GM21576 (cell line): ENCODE measurements around the gene CCDC126.
A peak's percentile ranks its signal among the peaks of the same experiment; 100 is the strongest.
"Not testable (repeated sequence)": the region's sequence is repeated elsewhere in the genome, so short reads cannot be mapped to it uniquely, and the experiment has no call there.

Source experiments
- ATAC-seq: cut with Tn5 transposase; IDR thresholded peaks from one replicate; pipeline ENCODE4 v1.9.1; 2021; ENCODE audit warnings: mild to moderate bottlenecking, moderate library complexity; ENCODE audit not compliant: unreplicated experiment

CCDC126 gene, protein sequence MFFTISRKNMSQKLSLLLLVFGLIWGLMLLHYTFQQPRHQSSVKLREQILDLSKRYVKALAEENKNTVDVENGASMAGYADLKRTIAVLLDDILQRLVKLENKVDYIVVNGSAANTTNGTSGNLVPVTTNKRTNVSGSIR

DNA sequence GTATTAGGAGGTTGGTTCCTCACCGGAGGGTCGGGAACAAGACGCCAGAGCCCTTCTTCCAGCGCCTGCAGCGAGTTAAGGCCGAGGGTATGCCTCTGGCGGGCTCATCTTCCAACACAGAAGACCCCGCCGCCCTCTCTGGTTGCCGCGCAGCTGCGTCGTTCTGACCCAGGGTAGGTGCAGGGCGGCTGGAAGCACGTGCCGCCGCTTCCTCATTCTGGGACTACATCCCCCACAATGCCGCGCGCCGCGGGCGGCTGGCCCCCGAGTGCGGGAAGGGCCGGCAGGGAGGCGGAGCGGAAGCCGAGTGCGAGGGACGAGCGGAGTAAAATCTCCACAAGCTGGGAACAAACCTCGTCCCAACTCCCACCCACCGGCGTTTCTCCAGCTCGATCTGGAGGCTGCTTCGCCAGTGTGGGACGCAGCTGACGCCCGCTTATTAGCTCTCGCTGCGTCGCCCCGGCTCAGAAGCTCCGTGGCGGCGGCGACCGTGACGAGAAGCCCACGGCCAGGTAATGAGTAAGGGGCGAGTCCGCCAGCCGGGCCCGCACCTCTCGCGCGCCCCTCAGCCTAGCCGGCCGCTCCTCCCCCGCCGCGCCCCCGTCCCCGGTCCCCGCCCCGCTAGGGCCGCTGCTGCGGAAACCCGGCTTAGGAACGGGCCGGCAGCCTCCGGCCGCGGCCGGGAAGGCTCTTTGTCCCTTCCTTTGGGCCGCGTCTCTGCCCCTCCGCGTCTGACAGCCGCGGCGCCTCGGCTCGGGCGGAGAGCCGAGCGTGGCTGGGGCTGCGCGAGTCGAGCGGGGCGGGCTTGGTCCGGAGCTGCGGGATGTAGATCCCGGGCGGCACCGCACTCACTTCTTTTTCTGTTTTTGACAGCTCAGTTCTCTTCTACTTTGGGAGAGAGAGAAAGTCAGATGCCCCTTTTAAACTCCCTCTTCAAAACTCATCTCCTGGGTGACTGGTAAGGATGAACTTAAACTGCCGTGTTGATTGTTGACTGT, at the start of gene CCDC126:
TSS of gene CCDC126 (plus strand) at position 289 of the 998 bp plus-strand sequence. CDS start 13,934 bp downstream, outside the sequence.
- peak; percentile 68 for ATAC-seq

DNA sequence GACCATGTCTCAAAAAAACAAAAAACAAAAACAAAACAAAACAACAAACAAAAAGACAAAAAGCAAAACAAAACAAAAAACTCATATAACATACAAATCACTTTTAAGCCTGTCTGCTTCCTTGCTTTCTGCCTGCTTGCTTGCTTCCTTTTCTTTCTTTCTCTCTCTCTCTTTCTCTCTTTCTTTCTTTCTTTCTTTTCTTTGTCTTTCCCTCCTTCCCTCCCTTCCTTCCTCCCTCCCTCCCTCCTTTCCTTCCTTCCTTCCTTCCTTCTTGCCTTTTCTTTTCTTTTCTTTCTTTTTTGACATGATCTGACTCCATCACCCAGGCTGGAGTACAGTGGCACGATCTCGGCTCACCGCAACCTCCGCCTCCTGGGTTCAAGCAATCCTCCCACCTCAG, 49.5 kb upstream of the CCDC126 start:
- ATAC-seq: no peak

DNA sequence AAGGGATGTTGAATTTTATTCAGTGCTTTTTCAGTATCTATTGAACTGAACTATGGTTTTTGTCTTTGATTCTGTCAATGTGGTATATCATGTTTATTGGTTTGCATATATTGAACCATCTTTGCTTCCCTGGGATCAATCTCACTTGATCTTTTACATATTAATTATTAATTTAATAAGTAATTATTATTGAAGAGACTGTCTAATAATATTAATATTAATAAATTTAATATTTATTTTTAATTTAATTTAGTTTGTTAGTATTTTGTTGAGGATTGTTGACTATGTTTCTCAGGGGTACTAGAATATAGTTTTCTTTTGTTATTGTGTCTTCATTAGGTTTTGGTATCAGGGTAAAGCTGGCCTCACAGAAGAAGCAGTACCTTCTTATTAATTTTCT, 38.9 kb upstream of the CCDC126 start:
- ATAC-seq: no peak

DNA sequence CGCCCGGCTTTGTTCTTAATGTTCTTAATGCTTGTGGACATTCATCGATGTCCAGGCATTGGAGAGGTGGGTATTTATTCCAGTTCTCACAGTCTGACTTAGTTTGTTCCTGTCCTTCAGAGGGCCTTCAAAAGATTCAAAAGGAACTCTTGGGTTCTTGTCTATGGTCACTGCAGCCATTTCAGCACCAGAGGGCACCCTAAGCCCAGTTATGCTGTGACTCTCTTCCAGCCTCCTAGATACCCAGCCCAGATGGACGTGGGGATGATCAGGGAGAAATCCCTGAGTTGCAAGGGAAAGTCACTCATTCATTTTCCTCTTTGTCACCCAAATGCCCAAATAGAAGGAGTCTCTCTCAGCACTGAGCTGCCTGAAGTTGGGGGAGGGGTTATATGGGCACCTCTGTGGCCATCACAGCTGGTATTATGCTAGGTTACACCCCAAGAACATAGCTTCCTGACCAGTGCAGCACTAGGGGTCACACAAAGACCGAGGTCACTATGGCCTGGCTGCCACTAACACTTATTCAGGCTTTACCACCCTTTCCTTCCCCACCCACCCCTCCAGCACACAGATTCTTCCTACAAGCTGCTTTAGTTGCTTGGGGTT, 26.5 kb upstream of the CCDC126 start:
- peak; percentile 77 for ATAC-seq

DNA sequence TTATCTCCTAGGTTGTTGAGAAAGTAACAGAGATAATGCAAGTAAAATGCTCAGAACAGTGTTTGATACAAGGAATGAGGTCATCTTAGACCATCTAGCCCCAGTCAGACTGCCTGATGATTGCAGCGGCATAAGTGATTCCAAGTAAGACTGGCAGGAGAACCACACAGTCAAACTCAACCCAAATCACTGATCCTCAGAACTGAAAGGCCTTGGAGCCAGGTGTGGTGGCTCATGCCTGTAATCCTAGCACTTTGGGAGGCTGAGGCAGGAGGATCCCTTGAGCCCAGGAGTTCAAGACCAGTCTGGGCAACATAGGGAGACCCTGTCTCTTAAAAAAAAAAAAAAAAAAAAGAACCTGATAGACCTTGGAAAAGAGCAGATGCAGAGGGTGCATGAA, 15.2 kb upstream of the CCDC126 start:
- not testable (repeated sequence) for ATAC-seq

DNA sequence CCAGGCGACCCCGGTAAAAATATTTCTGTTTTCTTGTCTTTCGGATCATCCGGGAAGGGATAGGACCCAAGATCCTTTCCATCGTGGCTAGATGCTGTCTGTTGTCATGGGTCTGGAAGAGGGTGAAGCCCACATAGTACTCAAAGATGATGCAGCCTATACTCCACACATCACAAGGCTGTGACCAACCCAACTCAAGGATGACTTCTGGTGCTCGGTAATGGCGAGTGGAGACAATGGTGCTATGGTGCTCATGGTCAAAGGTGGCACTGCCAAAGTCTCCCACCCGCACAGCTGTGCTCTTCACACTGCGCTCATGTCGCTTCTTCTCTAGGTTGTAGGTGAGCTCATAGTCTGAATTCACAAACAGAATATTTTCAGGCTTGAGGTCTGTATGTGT, 11.9 kb upstream of the CCDC126 start:
- ATAC-seq: not testable (repeated sequence)

DNA sequence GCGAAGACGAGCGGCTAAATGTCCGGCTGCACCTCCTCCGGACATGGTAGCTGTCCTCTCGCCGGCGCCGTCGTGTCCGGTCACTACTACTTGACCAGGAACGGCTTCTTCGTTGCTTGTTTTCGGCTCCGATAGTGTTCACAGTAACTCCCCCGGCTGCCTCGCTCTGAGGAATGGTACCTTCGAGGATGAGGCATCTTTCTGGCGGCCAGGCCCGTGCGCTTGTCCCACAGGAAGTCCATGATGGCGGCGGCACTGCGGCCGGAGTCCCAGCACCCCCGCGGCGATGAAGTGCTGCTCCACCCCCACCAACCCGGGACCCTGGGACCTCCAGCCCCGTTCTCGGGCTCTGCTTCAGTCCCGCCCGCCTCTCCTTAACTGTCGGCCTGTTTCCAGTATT, 11.0 kb upstream of the CCDC126 start:
- ATAC-seq: no peak

DNA sequence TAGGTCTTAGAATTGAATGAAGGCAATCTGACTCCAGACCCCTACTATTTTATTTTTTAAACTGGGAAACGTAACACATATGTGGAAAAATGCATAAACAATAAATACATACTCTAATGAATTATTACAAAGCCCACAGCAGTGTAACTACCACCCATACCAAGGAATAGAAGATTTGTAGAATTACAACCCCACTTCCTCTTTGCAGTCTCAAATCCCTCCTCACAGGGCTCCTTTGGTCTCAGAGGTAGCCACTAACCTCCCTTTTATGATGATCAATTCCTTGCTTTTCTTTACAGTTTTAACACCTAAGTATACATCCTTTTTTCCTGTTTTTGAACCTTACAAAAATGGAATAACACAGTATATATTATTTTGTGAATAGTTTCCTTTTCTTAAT, 6.7 kb upstream of the CCDC126 start:
- ATAC-seq: no peak

DNA sequence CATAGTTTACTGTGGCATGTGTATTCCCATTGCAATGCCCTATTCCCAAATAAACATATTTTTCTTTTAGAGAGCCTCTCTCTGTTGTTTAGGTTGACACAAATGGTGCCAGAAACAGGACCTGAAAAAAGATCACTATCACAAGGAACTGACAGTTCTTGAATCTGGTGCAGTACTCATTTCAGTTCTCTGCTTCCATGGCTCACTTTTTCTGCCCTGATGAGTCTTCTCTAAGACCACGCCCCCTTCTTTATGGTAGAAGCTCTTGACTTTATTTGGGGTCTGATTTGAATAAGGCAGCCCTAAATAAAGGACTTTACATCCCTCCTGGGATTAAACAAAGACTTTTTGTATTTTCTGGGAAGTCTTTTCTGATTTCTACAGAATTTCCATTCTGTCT, 3.5 kb upstream of the CCDC126 start:
- ATAC-seq: no peak

DNA sequence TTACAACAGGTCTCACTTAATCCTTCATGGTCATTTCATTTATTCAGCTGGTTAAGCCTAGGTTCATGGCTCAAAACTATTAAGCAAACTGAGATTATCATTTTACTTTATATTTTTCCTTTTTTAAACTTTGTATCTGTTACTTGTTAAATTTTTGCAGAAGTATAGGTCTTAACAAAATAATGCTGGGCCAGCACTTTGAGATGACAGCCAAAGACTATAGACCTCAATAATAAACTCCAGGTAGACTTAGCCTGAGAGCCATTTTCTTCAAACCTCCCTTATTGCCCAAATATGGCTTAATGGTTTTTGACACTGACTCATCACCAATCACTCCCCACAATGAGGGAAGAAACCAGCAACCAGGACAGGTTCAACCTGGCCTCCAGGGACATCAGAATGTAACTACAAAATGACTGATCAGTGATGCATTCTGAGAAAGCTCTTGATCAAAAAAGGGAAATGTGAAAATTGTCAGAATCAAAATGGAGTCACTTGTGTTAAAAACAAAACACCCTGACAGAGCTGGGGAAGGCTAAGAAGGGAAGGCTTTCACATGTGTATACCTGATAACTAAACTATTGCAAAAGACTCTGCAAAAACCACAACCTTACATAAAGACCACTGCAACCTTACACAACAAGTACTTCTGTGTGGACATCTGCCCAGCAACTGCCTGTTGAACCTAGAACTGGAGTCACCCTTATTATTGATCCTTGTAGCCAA, 2.1 kb upstream of the CCDC126 start:
- peak; percentile 63 for ATAC-seq

DNA sequence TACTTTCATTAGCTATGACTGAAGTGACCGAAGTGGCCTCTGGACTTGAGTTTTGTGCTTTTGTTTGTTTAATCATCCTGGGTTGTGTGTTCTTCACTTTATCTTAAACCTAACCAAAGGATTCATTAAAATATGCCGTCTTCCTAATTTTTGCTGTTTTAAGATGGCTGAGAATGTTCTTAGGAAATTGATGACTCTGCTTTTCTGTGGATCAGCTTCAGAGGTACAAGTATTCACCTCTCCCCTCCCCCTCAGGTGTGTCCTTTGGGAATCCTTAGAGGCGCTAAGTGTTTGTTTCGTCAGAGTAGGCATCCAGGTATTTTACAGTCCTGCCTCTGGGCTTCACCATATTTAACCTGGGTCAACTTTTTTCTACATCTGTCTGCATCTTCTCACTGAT, 1.1 kb downstream of the CCDC126 start:
- no peak for ATAC-seq

DNA sequence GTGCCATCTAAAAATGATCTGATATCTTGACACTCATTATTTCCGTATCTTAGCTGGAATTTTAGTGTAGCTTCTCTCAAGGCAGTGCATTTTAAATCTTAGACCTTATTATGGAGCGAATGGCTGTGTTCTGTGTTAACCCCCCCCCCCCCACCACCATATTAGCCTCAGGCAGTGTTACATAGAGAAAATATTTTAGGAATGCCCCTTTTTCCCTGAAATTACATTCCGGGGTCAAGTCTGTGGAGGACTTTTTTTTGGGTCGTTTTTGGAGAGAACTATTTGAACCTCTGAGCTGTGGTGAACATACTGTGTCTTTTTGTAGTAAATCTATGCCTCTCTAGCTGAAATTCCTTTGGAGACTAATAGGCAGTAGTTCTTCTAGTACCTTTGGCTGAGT, 3.1 kb downstream of the CCDC126 start:
- ATAC-seq: no peak

DNA sequence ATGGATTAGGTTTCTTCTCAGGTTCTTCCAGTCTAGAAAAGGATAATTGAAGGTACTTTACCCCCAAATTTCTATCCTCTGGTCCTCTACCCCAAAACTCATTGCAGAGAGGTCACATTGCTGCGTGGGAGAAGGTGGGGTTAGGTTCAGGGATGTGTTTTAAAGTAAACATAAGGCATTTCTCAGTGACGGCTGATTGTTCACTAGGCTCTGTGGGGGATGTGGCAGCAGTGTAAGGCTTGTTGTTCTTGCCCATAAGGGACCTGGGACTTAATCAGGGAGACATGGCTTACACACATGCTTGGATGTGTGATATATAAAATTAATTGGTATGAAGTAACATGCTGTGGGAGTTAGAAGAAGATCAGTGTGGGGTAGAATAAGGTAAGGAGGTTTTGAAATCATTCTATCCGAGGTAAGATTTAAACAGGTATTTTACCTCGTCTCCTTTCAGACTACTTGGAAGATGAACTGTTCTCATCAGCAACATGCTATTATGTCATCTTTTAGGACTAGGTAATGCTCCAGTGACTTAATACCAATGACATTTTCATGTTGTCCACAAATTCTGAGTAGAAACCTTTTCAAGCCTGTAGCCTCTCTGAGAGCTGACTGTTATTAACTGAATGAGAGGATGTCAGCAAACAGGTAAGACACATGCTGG, 6.6 kb downstream of the CCDC126 start:
- ATAC-seq: no peak

DNA sequence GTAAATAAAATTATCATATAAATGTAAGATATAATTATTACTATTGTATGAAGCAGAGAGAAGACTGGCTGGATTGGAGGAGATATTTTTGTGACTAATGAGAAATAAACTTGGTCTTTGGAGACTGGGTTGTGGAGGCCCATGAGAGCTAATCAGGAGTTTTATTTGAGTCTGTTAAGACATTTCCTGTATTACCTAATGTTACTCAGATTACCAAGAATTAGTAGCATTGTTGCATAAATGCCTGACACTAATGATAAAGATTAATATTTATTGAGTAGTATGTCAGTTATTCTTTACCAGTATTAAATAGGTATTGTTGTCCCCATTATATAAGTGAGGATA, 7.1 kb downstream of the CCDC126 start:
- no peak for ATAC-seq

DNA sequence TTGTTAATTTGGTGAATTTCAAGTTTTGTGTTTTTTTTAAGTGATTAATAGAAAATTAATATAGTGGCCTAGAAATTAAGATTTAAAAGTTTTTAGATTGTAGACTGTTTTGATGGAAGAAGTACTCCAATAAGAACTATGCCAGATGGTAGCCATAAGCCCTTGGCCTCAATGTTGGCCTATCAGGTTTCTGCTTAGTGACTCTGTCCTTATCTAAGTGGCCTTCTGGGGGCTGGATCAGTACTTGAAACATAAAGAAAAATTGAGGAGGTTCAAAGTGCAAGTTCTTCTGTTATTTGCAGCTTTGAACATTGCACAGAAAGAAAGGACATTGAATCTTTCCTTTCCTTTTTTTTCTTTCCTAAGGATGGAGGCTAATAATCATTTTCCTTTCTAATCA, 9.9 kb downstream of the CCDC126 start:
- no peak for ATAC-seq

DNA sequence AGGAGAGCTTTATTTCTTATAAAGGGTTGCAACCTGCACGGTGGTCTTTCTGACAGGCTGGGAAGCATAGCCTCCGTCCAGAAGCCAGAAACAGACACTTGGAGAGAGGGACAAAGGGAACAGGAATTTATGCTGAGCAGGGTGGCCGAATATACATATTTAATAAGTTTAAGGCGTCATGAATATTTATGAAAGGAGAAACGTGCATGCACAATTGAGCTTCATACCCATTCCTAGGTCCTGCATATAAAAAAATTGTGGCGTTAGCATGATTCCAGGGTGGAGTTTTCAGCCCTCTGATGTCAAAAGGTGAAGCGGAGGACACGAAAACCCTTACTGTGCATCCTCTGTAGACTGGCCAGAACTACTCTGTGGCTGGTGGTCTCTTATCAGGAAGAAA, 10.7 kb downstream of the CCDC126 start:
- no peak for ATAC-seq

DNA sequence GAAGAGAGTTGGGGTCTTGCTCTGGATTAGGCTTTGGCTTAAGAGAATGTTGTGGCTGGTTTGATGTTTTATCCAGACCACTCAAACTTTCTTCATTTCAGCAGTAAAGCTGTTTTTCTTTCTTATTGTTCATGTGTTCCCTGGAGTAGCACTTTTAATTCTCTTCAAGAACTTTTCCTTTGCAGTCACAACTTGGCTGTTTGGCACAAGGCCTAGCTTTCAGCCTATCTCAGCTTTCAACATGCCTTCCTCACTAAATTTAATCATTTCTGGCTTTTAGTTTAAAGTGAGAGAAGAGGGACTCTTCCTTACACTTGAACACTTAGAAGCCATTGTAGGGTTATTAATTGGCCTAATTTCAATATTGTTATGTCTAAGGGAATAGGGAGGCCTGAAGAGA, 18.1 kb downstream of the CCDC126 start:
- ATAC-seq: no peak

DNA sequence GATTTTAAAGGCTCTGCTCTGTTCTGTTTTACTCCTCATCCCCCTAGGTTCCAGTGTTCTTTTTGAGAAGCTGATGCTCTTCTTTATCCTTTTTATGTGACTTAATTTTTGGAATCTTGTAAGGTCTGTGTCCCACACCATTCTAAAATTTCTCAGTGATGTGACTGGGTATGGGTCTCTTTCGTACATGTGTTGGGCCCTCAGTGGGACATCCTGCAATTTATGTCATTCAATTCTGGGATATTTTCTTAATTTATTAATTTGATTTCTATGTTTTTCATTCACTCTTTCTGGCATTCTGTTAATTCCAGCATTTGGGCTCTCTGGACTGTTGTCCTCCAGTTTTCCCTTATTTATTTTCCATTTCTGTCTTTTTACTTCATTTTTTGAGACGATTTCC, 19.4 kb downstream of the CCDC126 start:
- ATAC-seq: no peak

DNA sequence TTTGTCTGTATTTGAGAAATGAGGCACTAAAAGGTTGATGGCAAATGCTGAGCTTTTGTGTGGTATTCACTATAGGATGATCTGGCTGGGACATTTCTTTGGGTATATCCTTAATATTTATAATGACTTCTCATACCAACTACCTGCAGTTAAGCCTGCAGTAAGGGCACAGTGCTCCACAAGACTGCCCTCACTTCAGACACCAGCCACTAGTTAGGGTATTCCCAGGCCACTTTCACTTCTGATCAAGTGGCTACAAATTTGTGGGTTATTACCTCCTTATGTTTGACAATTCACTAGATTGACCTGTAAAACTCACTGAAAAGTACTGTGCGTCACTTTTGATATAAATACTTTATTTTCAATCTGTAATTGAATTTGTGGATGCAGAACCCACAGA, 20.3 kb downstream of the CCDC126 start:
- ATAC-seq: no peak

DNA sequence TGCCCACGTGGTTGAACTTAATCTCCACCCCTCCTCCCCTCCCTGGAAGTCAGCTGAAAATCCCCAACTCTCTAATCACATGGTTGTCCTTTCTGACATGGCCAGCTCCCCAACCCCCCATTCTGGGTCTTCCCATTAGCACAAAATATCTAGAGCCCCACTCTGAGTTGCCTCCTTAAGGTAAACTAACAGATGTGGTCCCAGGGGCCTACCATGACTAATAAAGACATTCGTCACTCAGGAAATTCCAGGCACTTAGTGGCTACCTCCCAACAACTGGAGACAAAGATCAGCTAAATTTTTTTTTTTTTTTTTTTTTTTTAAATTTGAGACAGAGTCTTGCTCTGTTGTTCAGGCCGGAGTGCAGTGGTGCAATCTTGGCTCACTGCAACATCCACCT, 21.1 kb downstream of the CCDC126 start:
- ATAC-seq: no peak

DNA sequence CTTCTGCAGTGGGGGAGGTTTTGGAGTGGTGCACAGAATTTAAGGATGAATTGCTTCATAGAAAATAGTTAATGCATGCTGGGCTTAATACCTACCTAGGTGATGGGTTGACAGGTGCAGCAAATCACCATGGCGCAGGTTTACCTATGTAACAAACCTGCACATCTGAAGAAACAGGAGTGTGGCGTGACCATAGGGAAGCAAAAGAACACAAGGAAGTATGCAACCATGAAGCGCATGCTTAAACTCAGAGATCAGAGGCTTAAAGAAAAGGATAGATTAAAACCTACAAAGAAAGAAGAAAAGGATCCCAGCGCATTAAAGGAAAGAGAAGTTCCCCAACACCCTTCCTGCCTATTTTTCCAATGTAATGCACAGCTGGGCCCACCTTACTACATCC, 22.0 kb downstream of the CCDC126 start:
- ATAC-seq: no peak
